Endothelial cell of umbilical vein (primary cell): Measurements from ENCODE around the gene CACNA1C. TPM values are rescaled to one million over a fixed set of nuclear protein-coding genes. Genes with fewer than 3 reads are reported as not detected.

Experiments used
- BruUV-seq: library from RNA; stranded (reverse); fragments of 400-500 nt; replicated peaks from 2 replicates; lab custom pipeline; 2021; lab: Mats Ljungman, UMichigan
- CTCF ChIA-PET: fragments of 300-600, 350-600 bp; sonication (Branson Sonifier 250); formaldehyde crosslinking; loops from one replicate; lab custom pipeline; 2021; ENCODE audit warnings: antibody characterized with exemption, inconsistent platforms; lab: Charles Lee
- POLR2A ChIA-PET: fragments of 300-600, 350-600 bp; sonication (Branson Sonifier 250); formaldehyde crosslinking; loops from one replicate; lab custom pipeline; 2021; ENCODE audit warnings: antibody characterized with exemption, inconsistent platforms; lab: Charles Lee
- DNase-seq: peaks from one replicate; pipeline ENCODE4 v3.0.0-alpha.2; 2011; ENCODE audit warnings: low read depth, low spot score
- FAIRE-seq: peaks from 2 replicates; lab custom pipeline; 2011; peaks lifted over from hg19 to GRCh38; lab: Jason Lieb, UNC
- H2AFZ ChIP-seq: 2 replicates; pipeline ENCODE4 v1.6.0; 2012; ENCODE audit warnings: low read depth, low read length, control low read depth, inconsistent platforms
- H3K27ac ChIP-seq: 2 replicates; pipeline ENCODE4 v1.5.1; 2011; ENCODE audit warnings: low read depth, mild to moderate bottlenecking, control low read depth, low read length, moderate library complexity; ENCODE audit not compliant: insufficient read depth
- H3K27me3 ChIP-seq, 2 experiments: 2 replicates each; pipeline versions ENCODE4 v1.6.0 to v1.6.1; 2011; ENCODE audit warnings: low read length in 2 of 2, mixed read lengths in 1 of 2; ENCODE audit not compliant: control insufficient read depth in 2 of 2, insufficient read depth in 2 of 2
- H3K36me3 ChIP-seq, 2 experiments: 2 replicates in 1 of 2; 3 replicates in 1 of 2; pipeline ENCODE4 v1.5.1; 2011; ENCODE audit warnings: low read length in 2 of 2, mild to moderate bottlenecking in 1 of 2, moderate library complexity in 1 of 2; ENCODE audit not compliant: control insufficient read depth in 2 of 2, insufficient read depth in 2 of 2; ENCODE audit errors: extremely low read depth in 1 of 2
- H3K4me1 ChIP-seq: 3 replicates; pipeline ENCODE4 v1.5.1; 2011; ENCODE audit warnings: mild to moderate bottlenecking, low read length; ENCODE audit not compliant: control insufficient read depth, insufficient read depth; ENCODE audit errors: extremely low read depth
- H3K4me2 ChIP-seq: 2 replicates; pipeline ENCODE4 v1.6.1; 2011; ENCODE audit warnings: low read length, control low read depth, mixed read lengths; ENCODE audit not compliant: insufficient read depth
- H3K4me3 ChIP-seq, 3 experiments: fragments of 200-600 bp in 1 of 3; sonication (generic), shearing (Covaris generic) in 1 of 3; replicated peaks in 1 of 3; 2 replicates each; pipeline ENCODE4 v1.5.1; 2011 to 2016; ENCODE audit warnings: control low read depth in 3 of 3, low read length in 3 of 3, mild to moderate bottlenecking in 2 of 3, inconsistent platforms in 1 of 3, low read depth in 1 of 3, moderate library complexity in 1 of 3; ENCODE audit not compliant: insufficient read depth in 1 of 3
- H3K79me2 ChIP-seq: 2 replicates; pipeline ENCODE4 v1.6.0; 2012; ENCODE audit warnings: low read length, inconsistent platforms; ENCODE audit not compliant: control insufficient read depth, insufficient read depth
- H3K9ac ChIP-seq: replicated peaks from 2 replicates; pipeline ENCODE3; 2011; ENCODE audit warnings: low read length, control low read depth; ENCODE audit not compliant: insufficient read depth; ENCODE audit errors: extremely low read depth
- H3K9me1 ChIP-seq: replicated peaks from 3 replicates; pipeline ENCODE4 v1.6.0; 2011; ENCODE audit warnings: mild to moderate bottlenecking, low read length; ENCODE audit not compliant: control insufficient read depth, insufficient read depth; ENCODE audit errors: extremely low read depth
- H3K9me3 ChIP-seq: replicated peaks from 2 replicates; pipeline ENCODE4 v1.5.1; 2012; ENCODE audit warnings: low read length, inconsistent platforms; ENCODE audit not compliant: control insufficient read depth, insufficient read depth
- H4K20me1 ChIP-seq: replicated peaks from 2 replicates; pipeline ENCODE3; 2011; ENCODE audit warnings: mild to moderate bottlenecking, low read length; ENCODE audit not compliant: control insufficient read depth, insufficient read depth; ENCODE audit errors: extremely low read depth
- CTCF ChIP-seq, 2 donors: IDR thresholded peaks; 1 replicate in 1 of 2; 2 replicates in 1 of 2; pipeline ENCODE4 v1.5.1; 2011; ENCODE audit warnings: low read length in 2 of 2, mild to moderate bottlenecking in 2 of 2, moderate library complexity in 2 of 2, control low read depth in 1 of 2, inconsistent platforms in 1 of 2, low read depth in 1 of 2; ENCODE audit not compliant: insufficient read depth in 1 of 2; ENCODE audit errors: extremely low read depth in 1 of 2
- EZH2 ChIP-seq: IDR thresholded peaks from 2 replicates; pipeline ENCODE4 v1.6.1; 2012; ENCODE audit warnings: borderline replicate concordance, low read depth, mild to moderate bottlenecking, moderate library complexity, low read length, inconsistent platforms; ENCODE audit not compliant: severe bottlenecking
- FOS ChIP-seq: IDR thresholded peaks from 2 replicates; pipeline ENCODE4 v1.6.1; 2011; ENCODE audit warnings: mild to moderate bottlenecking, low read length, moderate library complexity, borderline replicate concordance; ENCODE audit not compliant: insufficient read depth
- GATA2 ChIP-seq: IDR thresholded peaks from 2 replicates; pipeline ENCODE4 v1.7.0; 2011; ENCODE audit warnings: low read depth, mild to moderate bottlenecking, moderate library complexity, mixed read lengths, low read length; ENCODE audit not compliant: insufficient read length, insufficient read depth
- JUN ChIP-seq: IDR thresholded peaks from 2 replicates; pipeline ENCODE4 v1.6.1; 2011; ENCODE audit warnings: borderline replicate concordance, low read depth; ENCODE audit not compliant: insufficient read length, insufficient read depth
- MYC ChIP-seq: IDR thresholded peaks from one replicate; pipeline ENCODE4 v1.6.1; 2011; ENCODE audit warnings: mild to moderate bottlenecking, low read depth, low read length
- POLR2A ChIP-seq: IDR thresholded peaks from 2 replicates; pipeline ENCODE4 v1.6.1; 2012; ENCODE audit warnings: low read depth, mild to moderate bottlenecking, control low read depth, low read length
- POLR2AphosphoS5 ChIP-seq: IDR thresholded peaks from 2 replicates; pipeline ENCODE4 v1.6.1; 2012; ENCODE audit warnings: low read depth, mild to moderate bottlenecking, control low read depth, low read length, moderate library complexity; ENCODE audit not compliant: insufficient read depth
- dilution Hi-C: fragments of 300-500 bp; cut with MboI; formaldehyde crosslinking; loops from one replicate; pipeline ENCODE4 v1.15.0; 2019; ENCODE audit warnings: low sequenced_read_pairs; ENCODE audit not compliant: extremely low pct_ligation_motif_present
- intact Hi-C: fragments of 100-400 bp; cut with micrococcal nuclease; formaldehyde crosslinking; loops from one replicate; pipeline ENCODE4 v1.10.0; 2022
- polyA plus RNA-seq, 4 experiments: library from polyadenylated mRNA; depleted of rRNA in 3 of 4; stranded (reverse) in 3 of 4; unstranded in 1 of 4; fragments of >200 nt; gene quantifications; 2 replicates each; pipeline versions ENCODE4 v1.2.1 to v1.2.3, GENCODE V29; 2011 to 2012; ENCODE audit warnings: missing spikeins in 1 of 4
- total RNA-seq: library from RNA; stranded (reverse); gene quantifications from 2 replicates; pipeline ENCODE4 v1.2.3, GENCODE V29; 2021
- TF ChIP-seq, protein P1 (sequence below): IDR thresholded peaks from 2 replicates; pipeline ENCODE4 v1.6.1; 2011; ENCODE audit not compliant: insufficient read depth, insufficient read length

CACNA1C gene
- total and polyA plus RNA-seq, 2 donors (not counting 3 experiments of a cell fraction or from before 2014, with no cell fraction given): not detected

DNA sequence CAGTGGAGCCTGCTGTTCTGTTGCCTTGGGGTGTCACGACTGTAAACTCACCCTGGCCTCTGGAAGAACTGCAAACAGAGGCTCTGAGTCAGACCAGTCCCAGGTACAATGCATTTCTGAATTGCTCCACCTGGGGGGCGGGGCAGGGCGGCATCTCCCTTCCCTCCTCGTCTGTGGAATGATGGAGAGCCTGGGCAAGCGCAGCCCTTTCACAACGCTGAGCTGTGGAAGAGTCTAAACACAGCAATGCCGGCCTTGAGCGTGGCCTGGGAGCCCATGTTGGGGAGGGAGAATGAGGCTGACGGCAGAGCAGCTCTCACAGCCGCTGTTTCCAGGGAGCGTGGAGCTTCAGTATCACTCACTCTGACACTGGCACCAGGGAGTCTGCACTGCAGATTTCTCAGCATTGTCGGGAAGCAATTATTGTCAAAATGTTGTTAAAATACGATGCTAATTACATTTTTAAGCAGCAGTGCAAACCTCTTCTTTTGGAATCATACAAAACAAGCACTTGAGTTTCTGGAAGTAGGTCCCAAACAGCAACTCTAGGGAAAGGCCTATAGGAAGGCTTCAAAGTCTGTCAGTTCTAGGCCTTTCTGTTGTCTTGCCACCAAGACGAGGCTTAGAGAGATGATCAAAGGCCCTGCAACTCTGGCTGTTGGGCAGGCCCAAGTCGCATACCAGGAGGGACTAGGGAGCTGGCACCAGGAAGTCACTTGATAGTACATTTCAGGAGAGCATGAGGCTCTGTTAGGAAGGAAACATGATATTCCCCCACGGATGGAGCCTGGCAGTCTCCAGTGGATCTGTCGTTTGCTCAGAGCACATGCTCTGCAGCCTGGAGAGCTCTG is 498.0 kb downstream of the CACNA1C start:
- Histone ChIP-seq H3K27ac (no peak overlapping the region), H3K4me3 (no peak overlapping the region), H2AFZ (no peak overlapping the region), H4K20me1 (no peaks in the 10 kb centered on the region), H3K4me2 (no peak overlapping the region), H3K4me1 (no peaks in the 10 kb centered on the region), H3K27me3 (no peaks in the 10 kb centered on the region), H3K79me2 (no peaks in the 10 kb centered on the region), H3K9me3 (no peaks in the 10 kb centered on the region), H3K36me3 (no peaks in the 10 kb centered on the region), H3K9me1 (no peaks in the 10 kb centered on the region), H3K9ac (no peak overlapping the region)
- TF ChIP-seq POLR2A (no peak), FOS (no peak), GATA2 (no peak), CTCF (IDR thresholded peaks at IDR 0.05; ENCODE audit: extremely low read depth in 1 of 2, insufficient read depth in 1 of 2, low read depth in 1 of 2, low read length in 2 of 2) (no peak), JUN (no peak), EZH2 (no peak), MYC (no peak), POLR2AphosphoS5 (no peak)
- TF ChIP-seq, protein P1, sequence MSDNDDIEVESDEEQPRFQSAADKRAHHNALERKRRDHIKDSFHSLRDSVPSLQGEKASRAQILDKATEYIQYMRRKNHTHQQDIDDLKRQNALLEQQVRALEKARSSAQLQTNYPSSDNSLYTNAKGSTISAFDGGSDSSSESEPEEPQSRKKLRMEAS: no peak
- DNase-seq (no peak), FAIRE-seq (no peak)
- BruUV-seq: no TSS peak
- dilution Hi-C loops: no loop called here
- CTCF ChIA-PET: no interaction called here
- POLR2A ChIA-PET: no interaction called here
- intact Hi-C loops: no loop called here
